Body of pancreas (tissue), 4 donors: ENCODE measurements around the gene FAM193B.

Source experiments
- CTCF ChIP-seq, 7 experiments: fragments of 450-650 bp in 4 of 7; fragments of 200-600 bp in 3 of 7; sonication (generic) in 3 of 7; IDR thresholded peaks; one replicate each; pipeline ENCODE4 v1.5.1; 2016 to 2019; ENCODE audit warnings: antibody characterized with exemption in 7 of 7
- POLR2A ChIP-seq, 3 donors: fragments of 450-650 bp; IDR thresholded peaks; one replicate each; pipeline ENCODE4 v1.6.1; 2016; ENCODE audit warnings: antibody characterized with exemption in 3 of 3, mild to moderate bottlenecking in 2 of 3

- TF ChIP-seq CTCF (IDR thresholded peaks at IDR 0.05) (no peak), POLR2A (IDR thresholded peaks at IDR 0.05) (no peak)
These were observed 42.3 kb downstream of the FAM193B start for GRCh38 chr5:177511796-177512675.
